Activated T-cell treated with anti-CD3 and anti-CD28 coated beads for 48 hours (primary cell): Measurements from ENCODE around the gene PLSCR2.
"Not testable (repeated sequence)": the region's sequence is repeated elsewhere in the genome, so short reads cannot be mapped to it uniquely, and the experiment has no call there.

Source experiments
- DNase-seq: peaks from one replicate; pipeline ENCODE4 v3.0.0-alpha.2; 2020; ENCODE audit warnings: low read depth

PLSCR2 gene

GRCh38 chr3:146485297-146485696 lies 15.9 kb upstream of the PLSCR2 start:
- no peak for DNase-seq

GRCh38 chr3:146476094-146476740 lies 6.9 kb upstream of the PLSCR2 start:
- no peak for DNase-seq

GRCh38 chr3:146474976-146475375 lies 5.6 kb upstream of the PLSCR2 start:
- not testable (repeated sequence) for DNase-seq

- no peak for DNase-seq
These were observed 4.4 kb upstream of the PLSCR2 start for GRCh38 chr3:146473726-146474125.

GRCh38 chr3:146472611-146473010 lies 3.2 kb upstream of the PLSCR2 start:
- DNase-seq, result no peak

- DNase-seq, result no peak
These were observed 1.7 kb upstream of the PLSCR2 start for GRCh38 chr3:146471012-146471411.

- DNase-seq, result no peak
These were observed 1.1 kb upstream of the PLSCR2 start for GRCh38 chr3:146470425-146470990.

- no peak for DNase-seq
These were observed 651 bp downstream of the PLSCR2 start for GRCh38 chr3:146468671-146469149.

- DNase-seq, result no peak
These were observed 1.1 kb downstream of the PLSCR2 start for GRCh38 chr3:146468234-146468633.

GRCh38 chr3:146466604-146467003 lies 2.8 kb downstream of the PLSCR2 start:
- no peak for DNase-seq

- DNase-seq, result no peak
These were observed 3.5 kb downstream of the PLSCR2 start for GRCh38 chr3:146465693-146466465.

- no peak for DNase-seq
These were observed 4.6 kb downstream of the PLSCR2 start for GRCh38 chr3:146464783-146465182.

GRCh38 chr3:146464005-146464595 lies 5.3 kb downstream of the PLSCR2 start:
- DNase-seq, result no peak

- DNase-seq, result no peak
These were observed 14.6 kb downstream of the PLSCR2 start for GRCh38 chr3:146454796-146455195.

- DNase-seq, result no peak
These were observed 19.7 kb downstream of the PLSCR2 start for GRCh38 chr3:146449613-146450012.

- no peak for DNase-seq
These were observed 20.3 kb downstream of the PLSCR2 start for GRCh38 chr3:146449076-146449475.

GRCh38 chr3:146446026-146446425 lies 23.3 kb downstream of the PLSCR2 start:
- DNase-seq, result no peak

GRCh38 chr3:146440310-146440709 lies 29.1 kb downstream of the PLSCR2 start:
- DNase-seq, result not testable (repeated sequence)

GRCh38 chr3:146432066-146432465 lies 37.3 kb downstream of the PLSCR2 start:
- no peak for DNase-seq

GRCh38 chr3:146431240-146431639 lies 38.1 kb downstream of the PLSCR2 start:
- DNase-seq, result no peak

- DNase-seq, result no peak
These were observed 44.0 kb downstream of the PLSCR2 start for GRCh38 chr3:146425341-146425740.

GRCh38 chr3:146421819-146422759 lies 47.3 kb downstream of the PLSCR2 start:
- no peak for DNase-seq
